ENCODE measurements around the gene TJP1. TPM values are rescaled to one million over a fixed set of nuclear protein-coding genes. Genes with fewer than 3 reads are reported as not detected.
A peak's percentile ranks its signal among the peaks of the same experiment; 100 is the strongest.

TJP1 gene
- total and polyA plus RNA-seq, 9 of the 15 experiments (the other 6 are each of a cell fraction or from before 2014, with no cell fraction given), result 9.1 to 39.3 (median 28.0) TPM

DNA sequence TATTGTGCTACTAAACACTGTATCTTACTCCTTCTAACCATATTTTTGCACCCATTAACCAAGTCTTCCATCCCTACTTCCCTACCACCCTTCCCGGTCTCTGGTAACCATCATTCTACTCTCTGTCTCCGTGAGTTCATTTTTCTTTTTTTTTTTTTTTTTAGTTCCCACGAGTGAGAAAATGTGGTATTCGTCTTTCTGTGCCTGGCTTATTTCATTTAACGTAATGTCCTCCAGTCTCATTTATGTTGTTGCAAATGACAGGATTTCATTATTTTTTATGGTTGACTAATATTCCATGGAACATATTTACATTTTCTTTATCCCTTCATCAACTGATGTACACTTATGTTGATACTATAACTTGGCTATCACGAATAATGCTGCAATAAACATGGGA, 31.7 kb downstream of the TJP1 start (continued):
- TF ChIP-seq CXXC5 (CRISPR knock-in tag; IDR thresholded peaks at IDR 0.05) (no peak), RBFOX2 (IDR thresholded peaks at IDR 0.05; ENCODE audit: low read depth, low read length) (no peak), RB1 (IDR thresholded peaks at IDR 0.05; ENCODE audit: low read depth) (no peak), EGR1 (conservative IDR thresholded peaks at IDR 0.05) (no peak), POLR2AphosphoS2 (IDR thresholded peaks at IDR 0.05; ENCODE audit: low read length) (no peak), NFATC3 (IDR thresholded peaks at IDR 0.05) (no peak)

DNA sequence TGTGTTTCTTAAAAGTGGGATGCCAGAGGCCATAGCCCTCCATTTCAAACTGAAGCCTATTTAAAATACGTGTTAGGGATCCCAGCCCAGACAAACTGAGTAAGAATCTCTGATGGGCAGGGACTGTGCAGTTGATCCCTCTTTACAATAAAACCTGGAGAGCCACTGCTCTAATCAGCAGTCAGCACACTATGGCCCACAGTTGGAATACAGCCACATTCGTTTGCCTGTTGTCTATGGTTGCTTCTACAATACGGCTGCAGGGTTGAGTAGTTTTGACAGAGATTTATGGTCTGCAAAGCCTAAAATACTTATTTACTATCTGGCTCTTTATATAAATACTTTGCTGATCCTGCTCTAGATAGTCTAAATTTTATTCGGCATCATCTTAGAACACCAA, 32.4 kb downstream of the TJP1 start:
- Histone ChIP-seq H3K9me3 (replicated peaks; ENCODE audit: control insufficient read depth, insufficient read depth, low read depth, low read length) (no peaks in the 10 kb centered on the region), H3K4me3 (no peak overlapping the region), H3K36me3 (ENCODE audit: control insufficient read depth, insufficient read depth, low read length) (peaks cover 12% of the 10 kb centered on the region), H3K27ac (ENCODE audit: extremely low read depth, low read depth, low read length) (no peak overlapping the region), H4K20me1 (replicated peaks; ENCODE audit: control insufficient read depth, insufficient read depth, low read length) (no peaks in the 10 kb centered on the region), H3K9ac (ENCODE audit: insufficient read depth in 1 of 2, low read depth in 2 of 2, low read length in 2 of 2) (no peak overlapping the region), H3K4me2 (ENCODE audit: insufficient read depth, low read length) (no peak overlapping the region), H3K4me1 (replicated peaks in 1 of 2; ENCODE audit: control insufficient read depth in 2 of 2, insufficient read depth in 2 of 2, low read length in 2 of 2) (no peaks in the 10 kb centered on the region), H3K9me1 (ENCODE audit: control insufficient read depth, insufficient read depth, low read length) (no peaks in the 10 kb centered on the region), H2AFZ (ENCODE audit: low read depth, low read length) (no peak overlapping the region), H3K27me3 (ENCODE audit: control insufficient read depth in 2 of 2, insufficient read depth in 2 of 2, low read length in 2 of 2) (no peaks in the 10 kb centered on the region), H3K79me2 (ENCODE audit: control insufficient read depth, insufficient read depth, low read length) (peaks cover 5% of the 10 kb centered on the region; the same call in 1 of the 3 replicates)
- DNase-seq (ENCODE audit: extremely low read depth in 1 of 4, low spot score in 3 of 4), result peak in 1 of 4 experiments; percentile 27
- no peak for TF ChIP-seq EP300 (IDR thresholded peaks at IDR 0.05; ENCODE audit: low read length)
- TF ChIP-seq, protein P1, sequence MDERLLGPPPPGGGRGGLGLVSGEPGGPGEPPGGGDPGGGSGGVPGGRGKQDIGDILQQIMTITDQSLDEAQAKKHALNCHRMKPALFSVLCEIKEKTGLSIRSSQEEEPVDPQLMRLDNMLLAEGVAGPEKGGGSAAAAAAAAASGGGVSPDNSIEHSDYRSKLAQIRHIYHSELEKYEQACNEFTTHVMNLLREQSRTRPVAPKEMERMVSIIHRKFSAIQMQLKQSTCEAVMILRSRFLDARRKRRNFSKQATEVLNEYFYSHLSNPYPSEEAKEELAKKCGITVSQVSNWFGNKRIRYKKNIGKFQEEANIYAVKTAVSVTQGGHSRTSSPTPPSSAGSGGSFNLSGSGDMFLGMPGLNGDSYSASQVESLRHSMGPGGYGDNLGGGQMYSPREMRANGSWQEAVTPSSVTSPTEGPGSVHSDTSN (CRISPR knock-in tag; IDR thresholded peaks at IDR 0.05; ENCODE audit: low read depth), result no peak
- TF ChIP-seq, protein P1 (tag; conservative IDR thresholded peaks at IDR 0.05; ENCODE audit: low read depth), result 0 out of 2 replicates have a peak, but pooled peaks have one; percentile 22
- ChIA-PET CTCF (ENCODE audit: low intra/inter-chr PET ratio) (no interaction called here), POLR2A (interaction anchor here (0.6 kb wide), 1 partner anchor 234 kb away, joined by 3 read pairs; no protein-coding TSS in a partner anchor)
- intact Hi-C loops (cut with micrococcal nuclease) (no loop called here), in situ Hi-C loops (cut with MboI) (no loop called here)
- peak; percentile 68 for ATAC-seq
- FAIRE-seq, result no peak
- BruUV-seq (replicated peaks), result no TSS peak
- 30% methylated on average over 4 of the region's 4 CpGs for WGBS (ENCODE audit: insufficient coverage, low coverage, missing lambda C conversion rate)
